Measurements from ENCODE around the gene FAAP20. TPM values are rescaled to one million over a fixed set of nuclear protein-coding genes. Genes with fewer than 3 reads are reported as not detected.

The FAAP20 gene
- polyA plus RNA-seq, 3 donors = 28.2 to 54.2 (median 53.8) TPM

- no peak for DNase-seq (ENCODE audit: extremely low read depth in 1 of 11, low read depth in 9 of 11, low spot score in 4 of 11)
These were observed 39.6 kb upstream of the FAAP20 start for GRCh38 chr1:2233997-2234761.

DNA sequence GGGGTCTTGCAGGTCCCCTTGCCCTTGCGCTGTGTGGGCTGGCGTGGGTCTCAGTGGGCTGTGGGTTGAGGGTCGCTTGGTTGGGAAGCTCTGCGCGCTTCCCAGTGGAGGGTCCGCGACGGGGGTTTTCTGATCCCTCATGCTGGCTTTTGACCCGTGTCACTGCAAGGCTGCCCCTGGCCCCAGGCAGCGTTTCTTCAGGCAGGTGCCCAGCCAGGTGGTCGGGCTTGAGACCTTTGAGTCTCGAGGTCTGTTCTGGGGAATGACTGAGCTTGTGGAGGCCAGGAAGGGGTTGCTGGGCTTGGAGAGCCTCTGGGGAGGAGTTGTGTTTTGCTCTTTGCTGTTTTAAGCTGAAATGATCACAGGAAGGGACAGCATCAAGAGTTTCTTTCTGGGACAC lies 38.9 kb upstream of the FAAP20 start:
- no peak for DNase-seq (ENCODE audit: extremely low read depth in 1 of 11, low read depth in 9 of 11, low spot score in 4 of 11)

- DNase-seq (ENCODE audit: extremely low read depth in 1 of 11, low read depth in 9 of 11, low spot score in 4 of 11) = no peak
These were observed 38.4 kb upstream of the FAAP20 start for GRCh38 chr1:2232916-2233438.

DNA sequence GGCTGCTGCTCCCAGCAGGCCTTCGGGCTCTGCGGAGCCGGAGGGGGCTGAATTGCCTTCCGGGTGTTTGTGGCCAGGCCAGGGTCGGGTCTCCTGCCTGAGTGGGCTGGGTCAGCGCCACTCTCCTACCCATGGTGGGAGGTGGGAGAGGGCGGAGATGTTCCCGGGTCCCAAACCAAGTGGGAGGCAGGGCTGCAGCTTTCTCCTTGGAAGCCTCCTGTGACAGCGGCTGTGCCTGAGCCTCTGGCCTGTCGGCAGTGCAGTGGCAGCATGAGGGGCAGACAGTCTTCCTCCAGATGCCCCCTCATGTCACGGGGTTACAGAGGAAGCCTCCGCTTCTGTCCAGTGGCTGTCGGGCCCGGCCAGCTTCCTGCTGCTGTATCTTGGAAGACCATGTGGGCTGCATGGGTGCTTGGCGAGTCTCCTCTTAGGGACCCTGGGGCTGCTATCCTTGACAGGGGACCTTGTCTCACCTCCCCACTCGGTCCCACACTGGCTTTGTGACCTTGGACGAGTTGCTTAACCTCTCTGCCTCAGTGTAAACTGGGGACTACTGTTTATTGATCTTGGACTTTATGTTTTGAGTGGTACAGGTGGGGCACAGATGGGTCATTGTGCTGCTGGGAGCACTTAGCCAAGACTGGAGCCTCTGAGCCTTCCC lies 37.8 kb upstream of the FAAP20 start:
- DNase-seq (ENCODE audit: extremely low read depth in 1 of 11, low read depth in 9 of 11, low spot score in 4 of 11) = no peak

GRCh38 chr1:2231532-2232254 lies 37.1 kb upstream of the FAAP20 start:
- DNase-seq (ENCODE audit: extremely low read depth in 1 of 11, low read depth in 9 of 11, low spot score in 4 of 11) = no peak

- no peak for DNase-seq (ENCODE audit: extremely low read depth in 1 of 11, low read depth in 9 of 11, low spot score in 4 of 11)
These were observed 36.4 kb upstream of the FAAP20 start for GRCh38 chr1:2230781-2231531.

DNA sequence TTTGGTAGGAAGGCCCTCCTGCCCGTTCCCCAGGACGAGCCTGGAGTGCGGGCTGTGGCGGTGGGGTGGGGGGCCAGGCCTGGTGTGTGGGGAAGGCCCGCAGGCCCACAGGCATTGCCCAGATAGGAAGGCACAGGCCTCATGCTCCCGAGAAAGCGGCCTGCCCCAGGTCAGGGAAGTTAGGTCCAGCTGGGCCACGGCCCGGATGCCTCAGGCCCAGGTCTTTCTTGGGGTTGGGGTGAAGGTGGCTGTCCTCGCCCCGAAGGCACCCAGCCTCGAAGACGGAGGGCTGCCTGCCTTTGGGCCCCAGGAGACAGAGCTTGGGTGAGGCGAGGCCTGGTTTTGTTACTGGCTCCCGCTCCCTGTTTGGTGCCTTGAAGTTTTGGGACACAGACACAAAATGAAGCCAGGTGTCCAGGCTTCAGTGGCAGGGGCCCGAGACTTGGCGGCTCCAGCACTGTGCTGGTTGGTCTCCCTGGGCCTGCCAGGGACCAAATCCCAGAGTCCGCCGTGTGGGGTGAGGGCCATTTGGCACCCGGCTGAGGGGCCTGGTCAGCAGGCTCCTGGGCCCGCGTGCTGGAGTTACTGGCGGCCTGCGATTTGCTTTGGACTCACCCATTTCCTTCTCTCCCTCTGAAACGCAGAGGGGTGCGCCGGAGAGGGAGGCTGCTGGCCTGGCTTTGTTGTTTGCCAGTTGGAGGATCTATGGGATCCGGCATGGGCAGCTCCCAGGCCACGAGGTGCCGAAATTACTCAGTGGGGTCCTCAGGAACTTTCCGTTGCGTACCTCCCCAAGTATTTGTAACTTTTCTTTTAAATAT lies 35.5 kb upstream of the FAAP20 start:
- no peak for DNase-seq (ENCODE audit: extremely low read depth in 1 of 11, low read depth in 9 of 11, low spot score in 4 of 11)

GRCh38 chr1:2229037-2229864 lies 34.7 kb upstream of the FAAP20 start:
- DNase-seq (ENCODE audit: extremely low read depth in 1 of 11, low read depth in 9 of 11, low spot score in 4 of 11) = no peak

GRCh38 chr1:2228694-2229036 lies 34.1 kb upstream of the FAAP20 start:
- no peak for DNase-seq (ENCODE audit: extremely low read depth in 1 of 11, low read depth in 9 of 11, low spot score in 4 of 11)

DNA sequence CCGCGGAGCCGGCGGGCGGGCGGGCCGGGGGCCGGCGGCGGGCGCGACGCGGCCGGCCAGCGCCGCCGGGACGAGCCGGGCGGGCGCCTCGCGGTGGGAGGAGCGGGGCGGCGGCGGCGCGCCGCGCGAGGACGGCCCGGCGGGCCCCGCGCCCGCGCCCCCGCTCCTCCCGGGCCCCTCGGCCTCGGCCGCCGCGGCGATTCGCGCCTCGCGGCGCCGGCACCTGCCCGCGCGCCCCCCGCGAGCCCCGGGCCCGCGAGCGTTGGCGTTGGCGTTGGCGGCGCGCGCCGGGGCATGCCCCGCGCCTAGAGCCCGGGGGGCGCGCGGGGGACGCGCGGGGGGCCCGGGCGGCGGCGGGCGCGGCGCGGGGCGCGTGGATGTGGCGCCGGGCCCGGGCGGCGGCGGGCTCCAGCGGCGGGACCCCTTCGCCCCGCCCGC lies 33.6 kb upstream of the FAAP20 start, which contains the start of gene SKI:
Gene SKI, plus strand, starts transcription at position 163 of the 438 bp plus-strand sequence. CDS start 448 bp downstream, outside the sequence.
- DNase-seq (ENCODE audit: extremely low read depth in 1 of 11, low read depth in 9 of 11, low spot score in 4 of 11) = no peak

DNA sequence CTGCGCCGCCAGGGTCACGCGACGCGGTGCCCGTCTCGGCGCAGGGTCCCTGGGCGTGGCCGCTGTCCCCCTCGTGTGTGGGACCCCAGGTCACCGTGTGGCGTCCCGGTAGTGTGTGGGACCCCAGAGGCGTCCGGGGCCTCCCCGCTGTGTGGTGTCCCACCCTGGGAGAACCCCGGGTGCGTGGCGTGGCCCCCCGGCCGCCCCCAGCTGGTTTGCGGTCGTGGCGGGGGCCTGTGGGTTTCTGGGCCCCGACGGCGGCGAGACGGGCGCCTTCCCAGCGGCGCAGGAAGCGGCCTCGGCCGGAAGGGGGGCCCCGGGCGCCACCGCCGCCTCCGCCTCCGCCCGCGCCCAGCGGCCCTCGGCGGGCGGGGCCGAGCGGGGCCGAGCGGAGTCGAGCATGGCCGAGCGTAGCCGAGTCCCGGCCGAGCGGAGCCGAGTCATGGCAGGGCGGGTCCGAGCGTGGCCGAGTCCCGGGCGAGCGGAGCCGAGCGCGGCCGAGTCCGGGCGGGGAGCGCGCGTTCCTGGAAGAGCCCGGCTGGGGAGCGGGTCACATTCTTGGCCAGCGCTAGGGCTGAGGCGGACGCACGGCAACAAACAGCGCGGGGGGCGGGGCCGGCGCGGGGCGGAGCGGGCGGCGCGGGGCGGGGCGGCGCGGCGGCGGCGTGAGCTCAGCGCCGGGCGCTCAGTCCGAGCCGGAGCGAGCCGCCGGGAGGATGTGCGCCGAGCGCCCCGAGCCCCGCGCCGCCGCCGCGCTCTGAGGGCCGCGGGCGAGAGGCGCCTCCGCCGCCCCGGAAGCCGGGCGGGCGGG lies 33.0 kb upstream of the FAAP20 start:
- DNase-seq (ENCODE audit: extremely low read depth in 1 of 11, low read depth in 9 of 11, low spot score in 4 of 11) = peak in 10 of 11 donors; percentile 89 to 98 (median 96)

DNA sequence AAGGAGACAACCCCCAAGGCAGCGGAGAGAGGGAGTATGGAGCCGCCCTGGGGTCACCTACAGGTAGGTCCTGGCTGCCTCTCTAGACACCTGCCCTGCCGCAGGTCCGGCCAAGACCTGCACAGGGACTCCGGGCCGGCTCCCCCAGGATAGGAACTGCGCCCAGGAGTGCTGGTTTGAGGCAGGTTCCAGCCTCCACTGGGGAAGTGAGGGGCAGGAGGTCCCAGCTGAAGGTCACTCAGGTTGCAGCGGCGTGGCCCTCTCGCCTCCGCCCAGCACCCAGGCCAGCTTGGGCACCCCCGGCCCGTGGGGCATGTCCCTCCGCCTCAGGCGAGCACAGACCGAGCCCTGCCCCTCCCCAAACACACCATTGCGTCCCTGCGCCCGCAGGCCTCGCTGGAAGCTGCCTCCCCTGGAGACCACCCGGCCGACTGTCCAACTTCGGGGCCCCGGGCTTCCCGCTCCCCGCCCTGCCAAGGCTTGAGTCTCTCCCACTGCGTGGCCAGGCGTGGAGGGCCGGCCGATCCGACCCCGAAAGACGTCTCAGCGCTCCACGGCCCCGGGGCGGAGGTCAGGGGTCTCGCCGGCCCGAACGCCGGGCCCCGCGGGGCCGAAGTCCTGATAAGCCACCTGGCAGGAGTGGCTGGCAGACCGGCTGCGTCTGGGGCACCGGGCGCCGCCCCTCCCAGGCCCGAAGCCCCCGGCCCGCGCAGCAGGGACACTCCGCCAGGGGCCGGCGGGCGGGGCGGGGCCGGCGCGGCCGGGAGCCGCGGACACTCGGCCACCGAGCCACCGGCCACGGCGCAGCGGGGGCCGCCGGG lies 32.2 kb upstream of the FAAP20 start:
- no peak for DNase-seq (ENCODE audit: extremely low read depth in 1 of 11, low read depth in 9 of 11, low spot score in 4 of 11)

DNA sequence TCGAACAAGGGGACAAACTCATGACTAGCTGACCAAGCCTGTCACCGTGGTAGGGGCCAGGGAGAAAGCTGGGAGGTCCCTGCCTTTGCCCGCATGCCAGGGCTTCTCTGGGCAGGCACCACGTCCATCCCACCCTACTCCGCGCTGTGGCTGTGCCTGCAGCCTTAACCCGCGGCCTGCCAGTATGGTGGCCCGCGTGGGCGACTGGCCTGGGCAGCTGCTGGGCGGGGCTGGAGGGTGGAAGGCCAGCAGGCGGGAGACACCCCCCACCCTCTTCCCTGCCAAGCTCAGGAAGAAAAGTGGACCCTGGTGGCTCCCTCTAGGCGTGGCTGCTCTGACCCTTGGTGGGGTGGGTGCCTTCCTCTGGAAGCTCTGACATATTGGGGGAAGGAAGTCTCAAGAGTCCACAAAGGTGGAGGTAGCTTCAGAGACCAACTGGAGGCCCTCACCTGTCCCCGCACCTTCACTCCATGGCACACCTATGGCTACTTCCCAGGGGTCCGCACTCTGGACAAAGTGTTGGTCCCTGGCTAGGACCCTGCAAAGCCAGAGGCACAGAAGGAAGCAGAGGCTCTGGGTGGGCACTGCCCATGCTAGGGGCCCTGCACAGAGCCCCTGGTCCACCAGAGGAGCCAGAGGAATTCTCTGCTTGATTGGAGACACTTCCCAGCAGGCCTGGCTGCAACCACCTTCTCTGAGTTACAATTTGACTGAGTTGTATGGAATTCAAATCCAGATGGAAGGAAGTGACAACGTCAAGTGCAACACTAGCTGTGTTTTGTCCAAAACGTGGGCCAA lies 30.3 kb upstream of the FAAP20 start:
- no peak for DNase-seq (ENCODE audit: extremely low read depth in 1 of 11, low read depth in 9 of 11, low spot score in 4 of 11)

- DNase-seq (ENCODE audit: extremely low read depth in 1 of 11, low read depth in 9 of 11, low spot score in 4 of 11) = no peak
These were observed 29.6 kb upstream of the FAAP20 start for GRCh38 chr1:2224170-2224584.

GRCh38 chr1:2221271-2221670 lies 26.7 kb upstream of the FAAP20 start:
- no peak for DNase-seq (ENCODE audit: extremely low read depth in 1 of 11, low read depth in 9 of 11, low spot score in 4 of 11)
